Subcutaneous adipose tissue (tissue), 4 donors: ENCODE measurements around the gene EFCC1. TPM values are rescaled to one million over a fixed set of nuclear protein-coding genes. Genes with fewer than 3 reads are reported as not detected.

Source experiments
- CTCF ChIP-seq: fragments of 450-650 bp; IDR thresholded peaks from one replicate; pipeline ENCODE4 v1.5.1; 2016; ENCODE audit warnings: low read depth, mild to moderate bottlenecking, control low read depth, antibody characterized with exemption, moderate library complexity
- total RNA-seq, 4 donors: library from RNA; depleted of rRNA; stranded (reverse); fragments of >200 nt; gene quantifications; one replicate each; pipeline ENCODE4 v1.1.0, GENCODE V29; 2016

EFCC1 gene
- total RNA-seq, 4 donors from 2014 or later: 0.33 to 3.8 (median 0.72) TPM

- no peak for TF ChIP-seq CTCF
These were observed 15.8 kb downstream of the EFCC1 start for GRCh38 chr3:129016720-129017483.

GRCh38 chr3:129017484-129017899, 16.4 kb downstream of the EFCC1 start:
- no peak for TF ChIP-seq CTCF

GRCh38 chr3:129018271-129018670, 17.2 kb downstream of the EFCC1 start:
- no peak for TF ChIP-seq CTCF

- no peak for TF ChIP-seq CTCF
These were observed 17.6 kb downstream of the EFCC1 start for GRCh38 chr3:129018751-129019150.

GRCh38 chr3:129019266-129019665, 18.2 kb downstream of the EFCC1 start:
- TF ChIP-seq CTCF: no peak

GRCh38 chr3:129020691-129021090, 19.6 kb downstream of the EFCC1 start:
- TF ChIP-seq CTCF: no peak

GRCh38 chr3:129021140-129021551, 20.0 kb downstream of the EFCC1 start:
- no peak for TF ChIP-seq CTCF
